Daoy (cell line): ENCODE data around the gene ACACB. TPM values are rescaled to one million over a fixed set of nuclear protein-coding genes. Genes with fewer than 3 reads are reported as not detected.

ENCODE experiments used
- DNase-seq: peaks from one replicate; pipeline ENCODE4 v3.0.0-alpha.2; 2015; ENCODE audit warnings: low read depth
- total RNA-seq: library from RNA; depleted of rRNA; stranded (reverse); fragments of >200 nt; shearing (Covaris generic); gene quantifications from 2 replicates; pipeline ENCODE4 v1.2.3, GENCODE V29; 2014

The ACACB gene
- total RNA-seq, 1 experiment from 2014 or later: 2.3 TPM

DNA sequence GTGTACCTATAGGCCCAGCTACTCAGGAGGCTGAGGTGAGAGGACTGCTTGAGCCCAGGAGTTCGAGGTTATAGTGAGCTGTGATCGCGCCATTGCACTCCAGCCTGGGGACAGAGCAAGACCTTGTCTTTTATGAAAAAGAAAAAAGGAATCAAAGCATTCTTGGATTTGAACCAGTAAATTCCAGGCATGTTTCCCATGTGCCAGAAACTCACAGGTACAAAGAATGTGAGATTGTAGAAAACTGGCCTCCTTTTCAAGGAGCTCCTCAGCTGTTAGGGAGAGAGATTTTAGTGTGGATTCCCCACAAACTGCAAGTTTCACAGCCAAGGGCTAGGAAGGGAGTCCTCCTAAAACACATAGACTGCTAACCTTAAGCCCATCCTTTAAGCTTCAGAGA is 97.7 kb downstream of the ACACB start:
- DNase-seq: no peak

GRCh38 chr12:109218996-109219395 is 102.6 kb downstream of the ACACB start:
- DNase-seq: no peak

- no peak for DNase-seq
Measured at GRCh38 chr12:109219938-109220337, 103.6 kb downstream of the ACACB start.

GRCh38 chr12:109221277-109221931 is 105.0 kb downstream of the ACACB start:
- DNase-seq: no peak

DNA sequence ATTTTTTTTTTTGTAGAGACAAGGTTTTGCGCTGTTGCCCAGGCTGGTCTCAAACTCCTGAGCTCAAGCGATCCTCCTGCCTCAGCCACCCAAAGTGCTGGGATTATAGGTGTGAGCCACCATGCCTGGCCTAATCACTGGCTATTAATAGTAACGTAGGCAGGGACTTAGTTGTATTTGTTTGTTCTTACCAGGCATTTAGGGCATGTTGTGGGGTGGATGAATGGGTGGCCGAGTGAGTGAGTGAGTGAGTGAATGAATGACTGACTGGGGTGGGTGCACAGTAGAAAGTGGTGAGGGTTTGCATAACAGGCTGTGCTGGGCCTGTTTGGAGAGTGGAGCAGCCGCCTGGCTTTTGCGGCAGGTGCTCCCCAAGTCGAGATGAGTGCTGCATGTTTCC is 105.7 kb downstream of the ACACB start:
- DNase-seq: no peak

DNA sequence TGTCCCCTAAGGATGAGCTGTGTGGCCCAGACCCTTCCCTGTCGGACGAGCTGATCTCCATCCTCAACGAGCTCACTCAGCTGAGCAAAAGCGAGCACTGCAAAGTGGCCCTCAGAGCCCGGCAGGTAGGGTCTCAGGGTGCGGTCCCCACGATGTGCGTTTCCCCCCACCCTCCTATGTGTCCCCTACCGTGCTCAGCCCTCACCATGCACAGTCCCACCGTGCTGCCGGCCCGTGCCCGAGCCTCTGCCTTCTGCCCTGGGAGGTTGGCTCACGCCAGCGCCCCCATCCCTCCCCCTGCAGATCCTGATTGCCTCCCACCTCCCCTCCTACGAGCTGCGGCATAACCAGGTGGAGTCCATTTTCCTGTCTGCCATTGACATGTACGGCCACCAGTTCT is 106.1 kb downstream of the ACACB start:
- DNase-seq: no peak

- DNase-seq: no peak
Measured at GRCh38 chr12:109223211-109223610, 106.8 kb downstream of the ACACB start.

DNA sequence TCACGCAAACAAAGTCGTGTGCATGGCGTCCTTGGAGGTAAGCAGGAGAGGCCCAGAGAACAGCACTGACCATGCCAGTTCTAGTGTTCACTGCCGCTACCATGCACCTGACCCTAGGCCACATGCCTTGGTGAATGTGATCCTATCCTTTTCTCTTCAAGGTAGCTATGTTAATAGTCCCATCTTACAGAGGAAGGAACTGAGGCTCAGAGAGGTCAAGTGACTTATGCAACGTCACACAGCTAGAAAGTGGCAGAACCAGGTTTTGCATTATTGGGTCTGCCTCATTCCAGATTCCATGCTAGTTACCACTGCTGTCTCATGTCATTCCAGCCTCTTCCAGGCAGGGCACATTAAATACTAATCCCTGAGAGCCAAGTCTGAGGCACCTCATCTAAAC is 107.5 kb downstream of the ACACB start:
- DNase-seq: no peak

DNA sequence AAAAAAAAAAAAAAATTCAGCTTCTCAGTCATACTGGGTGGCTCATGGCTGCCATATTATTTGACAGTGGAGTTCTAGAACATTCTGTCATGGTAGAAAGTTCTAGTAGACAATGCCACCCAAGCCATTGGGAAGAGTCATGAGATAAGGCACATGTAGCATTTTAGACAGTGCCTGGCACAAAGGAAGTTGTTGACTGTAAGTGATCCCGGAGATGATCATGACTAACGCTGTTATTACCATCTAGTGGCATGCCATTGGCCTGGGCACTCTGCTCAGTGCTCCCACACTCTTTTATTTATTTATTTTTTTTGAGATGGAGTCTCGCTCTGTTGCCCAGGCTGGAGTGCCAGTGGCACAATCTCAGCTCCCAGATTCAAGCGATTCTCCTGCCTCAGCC is 112.3 kb downstream of the ACACB start:
- DNase-seq: peak; percentile 24

DNA sequence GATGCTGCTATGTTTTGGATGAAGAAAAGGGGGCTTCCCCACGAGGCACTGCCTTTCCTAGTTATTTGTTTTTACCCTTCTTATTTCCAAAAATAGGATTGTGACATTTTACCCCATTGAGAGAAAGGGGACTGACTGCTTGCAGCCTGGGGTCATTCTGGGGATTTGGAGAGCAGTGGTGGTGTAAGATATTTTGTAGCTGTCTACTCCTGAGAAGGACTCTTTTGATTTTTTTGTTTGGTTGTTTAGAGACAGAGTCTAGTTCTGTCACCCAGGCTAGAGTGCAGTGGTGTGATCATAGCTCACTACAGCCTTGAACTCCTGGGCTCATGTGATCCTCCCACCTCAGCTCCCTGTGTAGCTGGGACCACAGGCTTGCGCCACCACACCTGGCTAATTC is 113.8 kb downstream of the ACACB start:
- DNase-seq: no peak

- DNase-seq: no peak
Measured at GRCh38 chr12:109232731-109233130, 116.3 kb downstream of the ACACB start.

DNA sequence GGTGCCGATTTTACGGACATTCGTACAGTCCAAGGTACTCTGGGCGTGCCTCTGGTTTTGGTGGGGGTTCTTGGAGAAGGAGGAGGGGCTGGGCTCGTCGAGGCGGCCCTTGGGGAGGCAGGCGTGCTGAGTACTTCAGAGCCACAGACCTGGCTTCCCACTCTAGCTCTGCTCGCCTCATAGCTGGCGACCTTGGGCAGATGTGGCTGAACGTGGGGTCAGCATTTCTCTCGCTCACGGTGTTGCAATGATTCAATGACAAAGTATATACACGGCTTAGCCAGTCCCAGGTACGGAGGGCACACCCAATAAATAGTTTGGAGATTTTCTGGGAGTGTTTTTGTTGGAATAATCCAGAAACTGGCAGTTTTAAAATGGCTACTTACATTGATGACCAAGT is 117.6 kb downstream of the ACACB start:
- DNase-seq: no peak

DNA sequence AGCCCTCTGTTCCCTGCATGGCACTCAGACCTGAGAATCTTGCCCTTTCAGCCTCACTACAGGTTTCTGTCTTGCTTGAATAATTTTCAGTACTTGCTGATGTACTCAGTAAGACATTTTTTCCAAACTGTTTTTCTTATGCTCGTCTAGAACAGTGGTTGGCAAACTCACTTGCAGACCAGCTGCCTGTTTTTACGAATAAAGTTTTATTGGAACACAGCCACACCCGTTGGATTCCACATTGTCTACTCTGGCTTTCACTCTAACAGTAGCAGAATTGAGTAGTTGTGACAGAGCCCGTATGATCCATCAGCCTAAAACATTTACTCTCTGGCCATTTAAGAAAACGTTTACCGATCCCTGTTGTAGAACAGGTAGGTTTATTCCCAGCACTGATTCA is 119.9 kb downstream of the ACACB start:
- no peak for DNase-seq

DNA sequence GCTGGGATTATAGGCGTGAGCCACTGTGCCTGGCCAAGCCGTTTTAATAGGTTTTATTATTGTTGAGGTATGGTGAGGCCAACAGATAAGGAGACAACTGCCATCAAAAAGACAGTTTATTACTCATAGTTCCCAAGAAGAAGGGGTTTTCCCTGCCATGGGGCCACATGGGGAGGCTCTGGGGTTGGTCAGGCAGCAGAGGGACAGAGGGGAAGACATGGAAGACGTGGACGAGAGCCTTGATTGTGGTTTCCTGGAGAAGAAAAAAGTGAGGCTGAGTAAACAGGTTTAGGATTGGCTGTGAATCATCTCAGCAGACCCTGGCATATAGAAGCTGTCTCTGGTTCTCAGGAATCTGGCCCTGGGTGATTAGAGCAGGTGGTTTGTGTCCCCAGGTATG is 122.8 kb downstream of the ACACB start:
- peak; percentile 83 for DNase-seq

DNA sequence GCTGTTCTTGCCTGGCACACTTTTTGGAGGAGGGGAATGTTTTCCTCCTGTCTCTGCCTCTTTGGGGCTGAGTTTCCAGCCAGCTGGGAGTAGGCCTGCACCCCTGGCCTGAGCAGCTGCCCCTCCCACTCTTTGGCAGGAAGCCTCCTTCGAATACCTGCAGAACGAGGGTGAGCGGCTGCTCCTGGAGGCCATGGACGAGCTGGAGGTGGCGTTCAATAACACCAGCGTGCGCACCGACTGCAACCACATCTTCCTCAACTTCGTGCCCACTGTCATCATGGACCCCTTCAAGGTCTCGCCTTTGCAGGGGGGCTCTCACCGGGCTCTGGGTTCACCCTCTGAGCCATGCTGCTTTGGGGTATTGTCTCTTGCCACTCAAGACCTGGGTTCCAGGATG is 123.3 kb downstream of the ACACB start:
- no peak for DNase-seq

GRCh38 chr12:109240365-109240764 is 124.0 kb downstream of the ACACB start:
- DNase-seq: no peak

DNA sequence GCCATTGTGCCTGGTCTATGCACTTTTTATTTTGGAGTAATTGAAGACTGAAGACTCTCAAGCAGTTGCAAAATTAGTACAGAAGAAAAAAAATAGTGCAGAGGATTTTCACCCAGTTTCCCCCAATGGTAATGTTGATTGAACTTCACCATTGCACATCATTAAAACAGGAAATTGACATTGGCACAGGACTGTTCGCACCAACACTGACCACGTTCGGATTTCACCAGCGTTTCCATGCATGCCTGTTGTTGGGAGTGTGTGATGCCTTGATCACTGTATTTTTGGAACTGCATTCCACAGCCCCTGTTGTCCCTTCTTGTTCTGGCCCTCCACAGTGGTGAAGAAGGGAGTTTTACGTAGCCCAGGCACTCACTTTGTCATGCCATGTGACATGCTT is 125.5 kb downstream of the ACACB start:
- DNase-seq: no peak

- no peak for DNase-seq
Measured at GRCh38 chr12:109244073-109244472, 127.7 kb downstream of the ACACB start.

DNA sequence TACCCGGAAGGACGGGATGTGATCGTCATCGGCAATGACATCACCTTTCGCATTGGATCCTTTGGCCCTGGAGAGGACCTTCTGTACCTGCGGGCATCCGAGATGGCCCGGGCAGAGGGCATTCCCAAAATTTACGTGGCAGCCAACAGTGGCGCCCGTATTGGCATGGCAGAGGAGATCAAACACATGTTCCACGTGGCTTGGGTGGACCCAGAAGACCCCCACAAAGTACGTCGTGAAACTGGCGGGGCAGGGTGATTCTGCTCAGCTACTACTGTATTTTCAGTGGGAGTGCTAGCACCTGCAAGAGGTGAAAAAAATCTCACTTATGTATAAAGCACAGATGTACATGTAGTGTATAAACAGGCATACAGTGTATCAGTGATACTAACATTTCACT is 129.8 kb downstream of the ACACB start:
- DNase-seq: no peak

- no peak for DNase-seq
Measured at GRCh38 chr12:109247831-109248654, 131.7 kb downstream of the ACACB start.

- no peak for DNase-seq
Measured at GRCh38 chr12:109250523-109250922, 134.1 kb downstream of the ACACB start.

DNA sequence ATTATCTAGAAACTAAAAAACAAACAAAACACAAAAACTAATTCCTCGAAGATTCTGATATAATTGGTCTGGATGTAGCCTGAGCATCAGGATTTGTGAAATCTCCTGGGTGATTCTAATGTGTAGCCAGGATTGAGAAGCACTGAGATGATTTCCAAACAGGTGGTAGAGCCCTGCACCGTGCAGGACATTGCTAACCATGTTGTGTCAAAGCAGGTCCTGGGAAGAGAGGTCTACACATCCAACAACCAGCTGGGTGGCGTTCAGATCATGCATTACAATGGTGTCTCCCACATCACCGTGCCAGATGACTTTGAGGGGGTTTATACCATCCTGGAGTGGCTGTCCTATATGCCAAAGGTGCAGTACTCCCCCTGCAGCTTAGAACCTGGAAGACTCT is 136.4 kb downstream of the ACACB start:
- no peak for DNase-seq

GRCh38 chr12:109253913-109254544 is 137.6 kb downstream of the ACACB start:
- DNase-seq: no peak
